Hepatocyte (in vitro differentiated cells): Measurements from ENCODE around the gene ANXA9.

ENCODE experiments used
- EZH2phosphoT487 ChIP-seq: fragments of 200-600 bp; sonication (generic); IDR thresholded peaks from one replicate; pipeline ENCODE4 v1.6.1; 2018; ENCODE audit warnings: antibody characterized with exemption, mild to moderate bottlenecking, low read depth, moderate library complexity; ENCODE audit not compliant: unreplicated experiment, severe bottlenecking
- TF ChIP-seq, protein P1 (sequence below): fragments of 200-600 bp; sonication (generic); IDR thresholded peaks from 2 replicates; pipeline ENCODE4 v1.5.1; 2016; ENCODE audit warnings: antibody characterized with exemption, mild to moderate bottlenecking; ENCODE audit not compliant: poor library complexity

DNA sequence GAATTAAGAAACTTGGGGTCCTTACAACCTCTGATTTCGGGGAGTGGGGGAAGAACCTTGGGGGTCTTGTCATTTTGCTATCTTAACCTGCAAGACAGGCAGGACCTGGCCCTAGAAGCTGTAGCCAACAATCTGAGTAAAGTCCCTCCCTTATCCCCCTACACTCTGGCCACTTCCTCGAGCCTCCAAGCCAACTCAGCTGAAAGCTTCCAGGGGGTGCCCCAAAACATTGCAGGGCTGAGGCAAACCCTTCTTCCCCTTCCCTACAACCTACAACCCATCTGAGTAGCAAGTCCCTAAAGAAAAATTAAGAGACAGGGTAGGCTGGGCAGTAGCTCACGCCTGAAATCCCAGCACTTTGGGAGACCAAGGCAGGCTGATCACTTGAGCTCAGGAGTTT lies 12.5 kb upstream of the ANXA9 start:
- TF ChIP-seq, protein P1, sequence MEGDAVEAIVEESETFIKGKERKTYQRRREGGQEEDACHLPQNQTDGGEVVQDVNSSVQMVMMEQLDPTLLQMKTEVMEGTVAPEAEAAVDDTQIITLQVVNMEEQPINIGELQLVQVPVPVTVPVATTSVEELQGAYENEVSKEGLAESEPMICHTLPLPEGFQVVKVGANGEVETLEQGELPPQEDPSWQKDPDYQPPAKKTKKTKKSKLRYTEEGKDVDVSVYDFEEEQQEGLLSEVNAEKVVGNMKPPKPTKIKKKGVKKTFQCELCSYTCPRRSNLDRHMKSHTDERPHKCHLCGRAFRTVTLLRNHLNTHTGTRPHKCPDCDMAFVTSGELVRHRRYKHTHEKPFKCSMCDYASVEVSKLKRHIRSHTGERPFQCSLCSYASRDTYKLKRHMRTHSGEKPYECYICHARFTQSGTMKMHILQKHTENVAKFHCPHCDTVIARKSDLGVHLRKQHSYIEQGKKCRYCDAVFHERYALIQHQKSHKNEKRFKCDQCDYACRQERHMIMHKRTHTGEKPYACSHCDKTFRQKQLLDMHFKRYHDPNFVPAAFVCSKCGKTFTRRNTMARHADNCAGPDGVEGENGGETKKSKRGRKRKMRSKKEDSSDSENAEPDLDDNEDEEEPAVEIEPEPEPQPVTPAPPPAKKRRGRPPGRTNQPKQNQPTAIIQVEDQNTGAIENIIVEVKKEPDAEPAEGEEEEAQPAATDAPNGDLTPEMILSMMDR: no peak
- TF ChIP-seq EZH2phosphoT487: no peak
